Right atrium auricular region (tissue), 2 donors: Measurements from ENCODE around the gene SEC14L6. TPM values are rescaled to one million over a fixed set of nuclear protein-coding genes. Genes with fewer than 3 reads are reported as not detected.

Source experiments
- DNase-seq: peaks from one replicate; pipeline ENCODE4 v3.0.0-alpha.2; 2019; ENCODE audit warnings: low spot score
- H3K27ac ChIP-seq, 2 donors: fragments of 200-600 bp; sonication (generic); 1 replicate in 1 of 2; 2 replicates in 1 of 2; pipeline ENCODE4 v1.5.1; 2016 to 2019
- H3K27me3 ChIP-seq, 2 donors: fragments of 200-600 bp; sonication (generic); one replicate each; pipeline versions ENCODE4 v1.5.1 to v1.6.0; 2017 to 2019
- H3K36me3 ChIP-seq: fragments of 200-600 bp; sonication (generic); one replicate; pipeline ENCODE4 v1.5.1; 2016
- H3K4me1 ChIP-seq, 2 donors: fragments of 200-600 bp; sonication (generic); one replicate each; pipeline versions ENCODE4 v1.5.1 to v1.6.0; 2017 to 2019
- H3K4me3 ChIP-seq, 2 donors: fragments of 200-600 bp; sonication (generic); 1 replicate in 1 of 2; 2 replicates in 1 of 2; pipeline ENCODE4 v1.5.1; 2017 to 2019; ENCODE audit warnings: mild to moderate bottlenecking in 1 of 2, moderate library complexity in 1 of 2
- H3K9me3 ChIP-seq, 2 donors: fragments of 200-600 bp; sonication (generic); one replicate each; pipeline ENCODE4 v1.5.1; 2019
- total RNA-seq, 2 donors: library from RNA; depleted of rRNA; stranded (reverse); fragments of >200 nt; gene quantifications; one replicate each; pipeline ENCODE4 v1.1.0, GENCODE V29; 2016
- TF ChIP-seq, protein P1 (sequence below), 2 donors: fragments of 200-600 bp; sonication (generic); IDR thresholded peaks; one replicate each; pipeline ENCODE4 v1.5.1; 2019; ENCODE audit warnings: antibody characterized with exemption in 2 of 2

The SEC14L6 gene
- total RNA-seq, 2 donors from 2014 or later = 0.11 to 1.1 TPM

DNA sequence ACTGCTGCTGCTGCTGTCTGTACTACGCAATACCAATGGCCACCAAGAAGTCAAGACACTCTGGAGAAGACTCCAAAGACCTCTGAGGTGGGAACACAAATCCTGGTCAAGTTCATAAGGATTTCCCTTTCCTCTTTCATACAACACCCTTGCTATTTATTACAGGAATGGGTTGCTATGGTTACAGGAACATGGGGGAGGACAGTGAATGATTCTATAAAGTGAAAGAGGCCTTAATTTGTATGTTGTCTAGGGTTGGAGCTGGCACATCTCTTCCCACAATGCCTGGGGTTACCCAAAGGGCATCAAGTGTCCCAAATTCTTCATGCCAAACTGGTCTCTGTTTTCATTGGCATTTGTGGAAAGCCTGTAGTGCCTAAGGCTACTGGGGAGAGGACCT lies 63.4 kb downstream of the SEC14L6 start:
- H3K4me1 ChIP-seq = no peaks in the 10 kb centered on the region
- TF ChIP-seq, protein P1, sequence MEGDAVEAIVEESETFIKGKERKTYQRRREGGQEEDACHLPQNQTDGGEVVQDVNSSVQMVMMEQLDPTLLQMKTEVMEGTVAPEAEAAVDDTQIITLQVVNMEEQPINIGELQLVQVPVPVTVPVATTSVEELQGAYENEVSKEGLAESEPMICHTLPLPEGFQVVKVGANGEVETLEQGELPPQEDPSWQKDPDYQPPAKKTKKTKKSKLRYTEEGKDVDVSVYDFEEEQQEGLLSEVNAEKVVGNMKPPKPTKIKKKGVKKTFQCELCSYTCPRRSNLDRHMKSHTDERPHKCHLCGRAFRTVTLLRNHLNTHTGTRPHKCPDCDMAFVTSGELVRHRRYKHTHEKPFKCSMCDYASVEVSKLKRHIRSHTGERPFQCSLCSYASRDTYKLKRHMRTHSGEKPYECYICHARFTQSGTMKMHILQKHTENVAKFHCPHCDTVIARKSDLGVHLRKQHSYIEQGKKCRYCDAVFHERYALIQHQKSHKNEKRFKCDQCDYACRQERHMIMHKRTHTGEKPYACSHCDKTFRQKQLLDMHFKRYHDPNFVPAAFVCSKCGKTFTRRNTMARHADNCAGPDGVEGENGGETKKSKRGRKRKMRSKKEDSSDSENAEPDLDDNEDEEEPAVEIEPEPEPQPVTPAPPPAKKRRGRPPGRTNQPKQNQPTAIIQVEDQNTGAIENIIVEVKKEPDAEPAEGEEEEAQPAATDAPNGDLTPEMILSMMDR (IDR thresholded peaks at IDR 0.05) = no peak
- no peak overlapping the region for H3K27ac ChIP-seq
- H3K9me3 ChIP-seq = no peaks in the 10 kb centered on the region
- no peak overlapping the region for H3K4me3 ChIP-seq
- DNase-seq = no peak
- no peaks in the 10 kb centered on the region for H3K27me3 ChIP-seq
- H3K36me3 ChIP-seq = no peaks in the 10 kb centered on the region

DNA sequence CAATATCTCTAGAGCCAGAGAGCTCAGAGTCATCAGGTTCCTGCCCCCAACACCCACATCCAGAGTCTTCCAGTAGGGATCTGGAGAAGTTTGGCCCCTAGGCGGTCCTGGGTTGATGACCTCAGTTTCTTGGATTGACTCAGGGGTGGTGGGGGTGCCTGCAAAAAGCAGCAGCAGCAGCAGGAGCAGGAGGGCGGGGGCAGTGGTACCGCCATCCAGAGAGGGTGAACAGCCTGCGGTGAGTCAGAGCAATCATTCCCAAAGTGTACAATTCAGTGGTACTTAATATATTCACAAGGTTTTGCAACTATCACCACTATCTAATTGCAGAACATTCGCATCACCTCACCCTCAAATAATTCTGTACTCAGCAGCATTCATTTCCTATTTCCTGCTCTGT lies 64.8 kb downstream of the SEC14L6 start:
- Histone ChIP-seq H3K27ac (no peak overlapping the region), H3K9me3 (no peaks in the 10 kb centered on the region), H3K27me3 (no peaks in the 10 kb centered on the region), H3K4me1 (no peaks in the 10 kb centered on the region), H3K4me3 (no peak overlapping the region), H3K36me3 (no peaks in the 10 kb centered on the region)
- TF ChIP-seq, protein P1 (IDR thresholded peaks at IDR 0.05) = no peak
- no peak for DNase-seq

DNA sequence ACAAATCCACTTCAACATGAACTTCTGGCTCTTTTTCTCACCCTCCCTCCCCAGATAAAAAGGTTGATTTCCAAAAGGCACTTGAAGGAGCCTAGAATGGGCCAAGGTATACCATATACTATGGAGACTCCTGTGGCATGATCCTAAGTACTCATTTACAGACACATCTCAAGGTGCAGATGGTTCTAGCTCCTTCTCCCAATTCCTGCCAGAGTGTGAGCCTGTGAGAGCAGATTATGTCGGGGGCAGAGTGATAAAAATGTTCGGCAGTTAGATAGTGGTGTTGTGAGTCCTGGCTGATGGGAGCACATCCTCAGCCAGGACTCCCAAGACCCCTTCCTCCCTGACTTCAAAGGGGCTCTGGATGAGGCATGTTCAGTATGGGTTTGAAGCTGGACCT lies 66.6 kb downstream of the SEC14L6 start:
- H3K27ac ChIP-seq = no peak overlapping the region
- H3K36me3 ChIP-seq = no peaks in the 10 kb centered on the region
- H3K4me1 ChIP-seq = no peaks in the 10 kb centered on the region
- DNase-seq = no peak
- no peaks in the 10 kb centered on the region for H3K9me3 ChIP-seq
- TF ChIP-seq, protein P1 (IDR thresholded peaks at IDR 0.05) = no peak
- no peaks in the 10 kb centered on the region for H3K27me3 ChIP-seq
- H3K4me3 ChIP-seq = no peak overlapping the region

DNA sequence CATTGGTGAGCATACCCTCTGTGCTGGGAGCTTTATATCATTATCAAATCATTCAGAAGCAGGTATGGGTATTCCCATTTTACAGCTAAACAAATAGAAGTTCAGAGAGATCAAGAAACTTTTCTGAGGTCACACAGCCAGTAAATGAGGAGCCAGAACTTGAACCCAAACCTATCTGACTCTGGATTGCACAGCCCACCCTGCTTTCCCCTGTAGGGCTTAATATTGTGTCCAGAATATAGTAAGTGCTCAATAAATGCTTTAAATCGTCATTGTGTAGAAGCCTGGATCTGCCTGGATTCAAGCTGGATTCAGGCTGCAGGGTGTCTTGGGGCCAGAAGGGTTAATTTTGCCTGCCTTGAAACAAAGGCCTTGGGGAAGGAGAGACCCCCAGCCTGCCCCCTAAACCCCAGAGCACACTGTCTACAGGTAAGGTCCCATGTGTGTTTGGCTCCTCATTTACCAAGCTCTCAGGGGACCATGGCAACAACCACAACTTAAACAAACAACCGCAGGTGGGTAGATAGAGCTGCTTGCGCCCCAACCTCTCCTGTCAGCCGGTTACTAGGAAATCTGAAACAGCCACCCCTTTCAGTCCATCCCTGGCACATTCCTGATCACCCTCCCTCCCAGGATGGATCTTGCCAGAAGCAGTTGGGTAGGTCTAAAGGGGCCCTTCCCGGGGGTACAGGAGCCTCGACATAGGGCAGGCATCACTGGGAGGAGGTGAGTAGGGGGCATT lies 71.7 kb downstream of the SEC14L6 start:
- H3K36me3 ChIP-seq = no peaks in the 10 kb centered on the region
- TF ChIP-seq, protein P1 (IDR thresholded peaks at IDR 0.05) = no peak
- no peaks in the 10 kb centered on the region for H3K9me3 ChIP-seq
- no peak for DNase-seq
- H3K27me3 ChIP-seq = no peaks in the 10 kb centered on the region
- no peak overlapping the region for H3K27ac ChIP-seq
- H3K4me1 ChIP-seq = no peaks in the 10 kb centered on the region
- H3K4me3 ChIP-seq = no peak overlapping the region

DNA sequence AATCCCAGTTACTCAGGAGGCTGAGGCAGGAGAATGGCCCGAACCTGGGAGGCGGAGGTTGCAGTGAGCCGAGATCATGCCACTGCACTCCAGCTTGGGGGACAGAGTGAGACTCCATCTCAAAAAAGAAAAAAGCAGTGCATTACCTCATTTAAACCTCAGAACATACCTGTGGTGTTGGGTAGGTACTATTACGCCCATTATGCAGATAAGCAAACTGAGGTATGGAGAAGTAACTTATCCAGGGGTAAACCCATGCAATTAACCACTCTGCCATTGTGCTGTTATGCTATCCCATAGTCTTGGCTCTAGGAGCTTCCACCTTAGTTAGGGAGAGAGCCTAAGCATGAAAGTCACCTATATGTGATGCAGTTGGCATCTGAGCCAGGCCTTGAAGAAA lies 72.4 kb downstream of the SEC14L6 start:
- no peaks in the 10 kb centered on the region for H3K27me3 ChIP-seq

More for the DNA sequence above, 72.4 kb downstream of the SEC14L6 start:
- no peaks in the 10 kb centered on the region for H3K9me3 ChIP-seq
- no peak for DNase-seq
- no peaks in the 10 kb centered on the region for H3K36me3 ChIP-seq
- TF ChIP-seq, protein P1 (IDR thresholded peaks at IDR 0.05) = no peak
- H3K27ac ChIP-seq = no peak overlapping the region
- H3K4me1 ChIP-seq = no peaks in the 10 kb centered on the region
- H3K4me3 ChIP-seq = no peak overlapping the region
